GM18499 (cell line): ENCODE results near the gene CCDC187.

ENCODE experiments used
- ATAC-seq: cut with Tn5 transposase; IDR thresholded peaks from one replicate; pipeline ENCODE4 v1.9.1; 2021; ENCODE audit warnings: moderate number of reproducible peaks; ENCODE audit not compliant: insufficient read depth, unreplicated experiment

CCDC187 gene

GRCh38 chr9:136258786-136259516 lies 44.9 kb downstream of the CCDC187 start:
- ATAC-seq, result no peak

- no peak for ATAC-seq
Measured at GRCh38 chr9:136258299-136258625, 45.6 kb downstream of the CCDC187 start.

GRCh38 chr9:136257381-136258298 lies 46.3 kb downstream of the CCDC187 start:
- ATAC-seq, result no peak

DNA sequence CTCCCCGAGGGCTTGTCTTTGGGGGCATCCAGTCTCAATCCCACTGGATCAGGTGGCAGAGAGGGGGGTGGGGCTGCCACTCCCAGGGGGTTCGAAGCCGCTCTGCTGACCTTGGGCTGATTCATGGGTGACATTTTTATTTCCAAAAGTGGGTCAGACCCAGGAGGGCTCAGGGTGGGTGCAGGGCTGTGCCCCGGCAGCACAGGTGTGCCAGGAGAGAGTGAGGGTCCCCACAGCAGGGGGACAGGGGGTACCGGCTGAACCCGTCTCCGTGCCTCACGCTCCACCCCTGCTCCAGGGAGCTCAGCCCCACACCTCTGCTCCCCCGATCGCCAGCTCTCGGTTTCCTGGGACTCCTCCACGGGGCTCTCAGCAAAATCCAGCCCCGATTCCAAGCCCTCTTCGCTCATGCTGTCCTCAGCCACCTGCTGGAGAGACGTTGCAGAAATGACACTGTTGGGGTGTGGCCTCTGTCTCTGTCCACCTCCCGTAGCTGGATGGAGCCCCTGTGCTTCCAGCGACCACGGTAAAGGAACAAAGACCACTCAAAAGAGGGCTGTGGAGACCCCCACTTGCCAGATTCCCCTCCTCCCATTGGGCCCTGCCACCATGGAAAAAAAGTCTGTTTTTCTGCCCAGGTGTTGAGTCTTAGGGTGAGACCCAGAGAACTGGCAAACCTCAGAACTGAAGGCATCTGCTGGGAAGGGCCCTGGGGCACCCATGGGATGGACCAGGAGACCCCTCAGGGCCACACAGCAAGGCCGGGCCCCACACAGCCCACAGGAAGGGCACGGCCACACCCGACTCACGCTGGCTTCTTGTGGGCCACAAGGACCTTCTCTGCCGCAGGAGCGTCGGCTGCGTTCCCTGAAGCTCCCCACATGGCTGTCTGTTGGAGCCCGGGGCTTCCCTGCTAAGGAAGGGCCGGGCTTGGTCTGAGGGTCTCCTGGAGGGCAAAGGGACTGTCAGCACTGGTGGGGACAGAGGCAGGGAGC lies 47.7 kb downstream of the CCDC187 start:
- no peak for ATAC-seq

GRCh38 chr9:136255166-136255538 lies 48.7 kb downstream of the CCDC187 start:
- ATAC-seq, result no peak

DNA sequence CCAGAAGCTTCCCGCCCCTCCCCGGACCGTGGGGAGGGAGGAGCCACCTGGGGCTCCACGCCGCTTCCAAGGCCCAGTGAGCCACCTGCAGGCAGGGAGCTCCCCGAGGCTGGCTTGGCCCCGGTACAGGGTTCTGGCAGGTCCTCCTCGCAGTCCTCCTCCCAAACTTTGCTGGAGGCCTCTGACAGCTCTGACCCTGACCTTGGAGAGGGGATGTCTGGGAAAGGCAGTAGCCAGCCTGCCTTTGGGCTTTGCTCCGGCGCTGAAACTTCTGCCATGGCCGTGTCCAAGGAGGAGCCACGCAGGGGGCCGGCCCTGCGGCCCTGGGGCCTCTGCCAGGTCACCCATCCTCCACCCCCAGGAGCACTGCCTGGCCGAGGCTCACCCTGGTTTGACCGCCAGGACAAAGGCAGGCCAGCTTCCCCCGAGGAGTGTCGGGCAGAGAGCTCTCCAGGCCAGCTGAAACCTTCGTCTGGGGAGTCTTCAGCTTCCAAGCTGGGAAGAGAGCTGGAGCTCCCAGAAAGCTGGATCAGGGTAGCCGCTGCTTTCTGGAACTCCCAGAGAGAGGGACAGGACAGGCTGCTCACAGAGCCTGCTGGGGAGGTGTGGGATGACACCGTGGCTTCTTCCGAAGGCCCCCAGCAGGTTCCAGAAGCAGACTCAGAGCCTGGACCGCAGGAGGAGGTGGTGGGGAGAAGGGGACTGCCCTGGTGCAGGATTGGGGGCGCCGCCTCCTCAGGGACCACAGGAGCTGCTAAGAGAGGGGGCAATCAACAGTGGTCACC lies 49.3 kb downstream of the CCDC187 start:
- ATAC-seq, result no peak

DNA sequence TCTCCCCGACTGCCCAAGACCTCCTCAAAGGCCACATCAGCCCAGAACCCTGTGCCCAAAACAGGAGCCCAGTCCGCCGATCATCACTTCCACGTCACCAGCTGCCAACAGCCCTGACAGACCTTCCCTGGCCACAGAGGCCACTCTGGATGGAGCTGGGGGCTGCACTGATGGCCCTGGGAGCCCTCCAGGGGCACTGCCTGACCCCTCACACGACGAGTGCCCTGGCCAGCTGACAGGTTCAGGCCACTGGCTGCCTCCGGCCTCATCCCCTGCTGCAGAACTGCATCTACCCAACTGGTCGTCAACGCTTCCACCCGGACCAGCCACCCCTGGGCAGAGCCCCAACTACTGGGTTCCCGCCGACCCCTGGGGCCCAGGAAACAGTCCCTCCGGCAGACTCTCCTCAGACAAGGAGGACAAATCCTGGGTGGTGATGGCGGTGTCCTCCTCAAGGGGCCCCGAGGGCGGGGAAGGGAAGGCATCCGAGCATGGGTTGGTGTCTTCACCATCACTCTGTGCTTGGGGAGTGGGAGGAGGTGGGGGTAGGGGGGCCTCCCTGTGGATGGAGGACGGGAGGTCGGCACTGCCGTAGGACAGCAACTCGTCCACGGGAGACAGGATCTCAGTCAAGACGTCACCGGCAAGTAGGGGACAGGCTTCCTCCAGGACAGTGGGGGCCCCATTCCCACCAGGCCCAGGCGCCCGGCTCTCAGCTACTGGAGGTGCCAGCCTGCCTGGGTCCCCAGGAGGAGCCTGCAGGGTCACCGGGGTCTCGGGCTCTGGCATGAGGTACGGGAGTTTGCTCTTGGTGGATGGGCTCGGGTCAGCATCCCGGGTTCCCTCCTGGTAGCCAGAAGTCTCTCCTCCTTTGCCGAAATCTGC lies 50.4 kb downstream of the CCDC187 start:
- no peak for ATAC-seq

DNA sequence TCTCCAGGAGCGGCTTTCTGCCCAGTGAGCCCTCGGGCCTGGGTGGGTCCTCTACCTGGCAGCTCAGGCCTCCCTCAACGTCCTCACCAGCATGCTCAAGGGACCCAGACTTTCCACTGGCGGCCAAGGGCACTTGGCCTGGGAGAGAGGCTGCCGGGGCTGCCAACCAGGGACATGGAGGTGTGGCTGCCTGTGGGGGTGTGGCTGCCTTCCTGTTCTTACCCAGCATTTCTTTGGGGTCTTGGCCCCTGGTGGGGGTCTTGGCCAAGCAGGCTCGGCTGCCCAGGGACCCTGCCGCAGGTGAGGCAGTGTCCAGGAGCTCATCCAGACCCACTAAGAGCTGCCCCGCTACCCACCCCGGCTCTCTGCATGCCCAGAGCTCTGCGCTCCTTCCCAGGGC lies 51.0 kb downstream of the CCDC187 start:
- ATAC-seq, result no peak

- ATAC-seq, result no peak
Measured at GRCh38 chr9:136252281-136252680, 51.6 kb downstream of the CCDC187 start.

GRCh38 chr9:136251264-136252115 lies 52.4 kb downstream of the CCDC187 start:
- no peak for ATAC-seq

- ATAC-seq, result no peak
Measured at GRCh38 chr9:136250676-136251075, 53.2 kb downstream of the CCDC187 start.

GRCh38 chr9:136249877-136250559 lies 53.9 kb downstream of the CCDC187 start:
- ATAC-seq, result no peak

GRCh38 chr9:136248951-136249876 lies 54.7 kb downstream of the CCDC187 start:
- ATAC-seq, result no peak

DNA sequence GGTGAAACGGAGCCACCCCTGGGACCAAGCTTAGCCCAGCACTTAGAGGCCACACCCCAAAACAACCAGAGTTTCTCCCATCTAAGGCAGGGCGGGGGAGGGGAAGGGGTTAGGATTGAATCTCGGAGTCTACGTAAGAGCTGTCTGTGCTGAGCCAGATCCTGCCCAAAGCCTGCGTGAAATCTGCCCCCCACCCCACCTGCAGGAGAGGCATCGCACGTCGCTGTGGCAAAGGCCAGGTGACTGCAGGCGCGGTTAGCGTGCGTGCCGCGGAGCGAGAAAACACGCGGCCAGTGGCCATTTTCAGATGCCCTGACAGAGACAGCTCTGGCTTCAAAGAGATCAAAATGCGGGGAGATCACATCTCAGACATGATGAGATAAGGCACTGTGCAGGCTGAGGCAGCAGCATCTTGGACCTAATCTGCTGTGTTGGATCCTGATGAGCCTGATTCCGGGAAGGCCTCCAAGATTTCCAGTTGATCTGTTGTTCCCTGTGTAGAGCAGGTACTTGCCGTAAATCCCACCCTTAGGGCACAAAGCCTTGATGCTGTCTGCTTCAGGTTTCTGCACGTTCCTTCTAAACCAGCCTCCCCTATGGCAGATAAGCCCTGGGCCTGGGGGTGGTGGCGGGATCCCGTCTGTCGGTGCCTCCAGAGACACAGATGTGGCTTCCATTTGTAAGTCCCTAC lies 55.8 kb downstream of the CCDC187 start:
- no peak for ATAC-seq

GRCh38 chr9:136247551-136247916 lies 56.4 kb downstream of the CCDC187 start:
- no peak for ATAC-seq
